HepG2 (cell line): ENCODE results near the gene TMEM200A. TPM values are rescaled to one million over a fixed set of nuclear protein-coding genes. Genes with fewer than 3 reads are reported as not detected.

Source experiments
- ATAC-seq: fragments of 200-7000 bp; cut with Tn5 transposase; 3 replicates; pipeline ENCODE4 v1.9.1; 2020; ENCODE audit warnings: mild to moderate bottlenecking, moderate library complexity
- BruUV-seq: library from RNA; stranded (reverse); fragments of 400-500 nt; replicated peaks from 2 replicates; lab custom pipeline; 2021; lab: Mats Ljungman, UMichigan
- CTCF ChIA-PET: fragments of 300-600 bp; formaldehyde crosslinking; extraction: SDS; loops from one replicate; lab custom pipeline; 2021; ENCODE audit warnings: low total read pairs, inconsistent platforms, low intra/inter-chr PET ratio; lab: Yijun Ruan, JAX
- POLR2A ChIA-PET: fragments of 350-600 bp; sonication (Branson Sonifier 250); formaldehyde crosslinking; loops from one replicate; lab custom pipeline; 2020; ENCODE audit warnings: antibody characterized with exemption, inconsistent platforms; lab: Yijun Ruan, JAX
- DNase-seq: peaks from one replicate; pipeline ENCODE4 v3.0.0-alpha.2; 2015; ENCODE audit warnings: low spot score
- FAIRE-seq: peaks from 3 replicates; lab custom pipeline; 2011; peaks lifted over from hg19 to GRCh38; lab: Jason Lieb, UNC
- H2AFZ ChIP-seq: one replicate; pipeline ENCODE4 v1.6.1; 2011; ENCODE audit warnings: low read length, inconsistent platforms
- H3K27ac ChIP-seq: fragments of 300-600 bp; 3 replicates; pipeline ENCODE4 v1.8.0; 2011; ENCODE audit warnings: mixed run types, mild to moderate bottlenecking, mixed read lengths, low read length, inconsistent platforms; ENCODE audit not compliant: insufficient read depth; ENCODE audit errors: extremely low read length
- H3K27me3 ChIP-seq, 2 experiments: fragments of 200-600 bp in 1 of 2; 2 replicates in 1 of 2; 3 replicates in 1 of 2; pipeline versions ENCODE4 v1.6.0 to v1.8.0; 2011; ENCODE audit warnings: low read length in 2 of 2, mild to moderate bottlenecking in 2 of 2, moderate library complexity in 2 of 2, inconsistent platforms in 1 of 2; ENCODE audit not compliant: insufficient read depth in 2 of 2, control insufficient read depth in 1 of 2
- H3K36me3 ChIP-seq, 2 experiments: fragments of 200-600 bp in 1 of 2; replicated peaks in 1 of 2; 2 replicates in 1 of 2; 3 replicates in 1 of 2; pipeline versions ENCODE4 v1.5.1 to v1.8.0; 2011; ENCODE audit warnings: low read length in 2 of 2, inconsistent platforms in 1 of 2; ENCODE audit not compliant: insufficient read depth in 2 of 2, control insufficient read depth in 1 of 2
- H3K4me1 ChIP-seq: 2 replicates; pipeline ENCODE4 v1.5.1; 2012; ENCODE audit warnings: low read length, inconsistent platforms; ENCODE audit not compliant: insufficient read depth
- H3K4me2 ChIP-seq: 2 replicates; pipeline ENCODE4 v1.6.0; 2011; ENCODE audit warnings: low read depth, low read length, inconsistent platforms
- H3K4me3 ChIP-seq, 3 experiments: fragments of 200-600 bp in 1 of 3; sonication (generic), shearing (Covaris generic) in 1 of 3; replicated peaks in 1 of 3; 2 replicates each; pipeline ENCODE4 v1.5.1; 2011 to 2016; ENCODE audit warnings: low read length in 3 of 3, inconsistent platforms in 2 of 3, low read depth in 2 of 3, mild to moderate bottlenecking in 2 of 3, control low read depth in 1 of 3, mixed read lengths in 1 of 3; ENCODE audit not compliant: insufficient read depth in 1 of 3
- H3K79me2 ChIP-seq: one replicate; pipeline ENCODE4 v1.6.1; 2011; ENCODE audit warnings: low read length, inconsistent platforms; ENCODE audit not compliant: insufficient read depth
- H3K9ac ChIP-seq: 2 replicates; pipeline ENCODE4 v1.6.0; 2011; ENCODE audit warnings: mild to moderate bottlenecking, low read depth, low read length, inconsistent platforms; ENCODE audit not compliant: insufficient read depth
- H3K9me3 ChIP-seq: 2 replicates; pipeline ENCODE4 v1.5.1; 2012; ENCODE audit warnings: mild to moderate bottlenecking, low read length
- H4K20me1 ChIP-seq: 2 replicates; pipeline ENCODE4 v1.6.0; 2011; ENCODE audit warnings: inconsistent platforms, mild to moderate bottlenecking, low read length, moderate library complexity; ENCODE audit not compliant: insufficient read depth
- BCL3 ChIP-seq: sonication (generic); formaldehyde crosslinking; IDR thresholded peaks from 2 replicates; pipeline ENCODE4 v1.5.1; 2020; ENCODE audit warnings: mild to moderate bottlenecking, missing genetic modification reagents, moderate library complexity
- CHCHD3 ChIP-seq: sonication (generic); formaldehyde crosslinking; IDR thresholded peaks from 2 replicates; pipeline ENCODE4 v1.8.0; 2022; ENCODE audit warnings: mild to moderate bottlenecking, missing genetic modification reagents, moderate library complexity
- DZIP1 ChIP-seq: sonication (generic); formaldehyde crosslinking; IDR thresholded peaks from 2 replicates; pipeline ENCODE4 v1.5.0; 2020; ENCODE audit warnings: mild to moderate bottlenecking, missing genetic modification reagents
- FOXK1 ChIP-seq: sonication (generic); formaldehyde crosslinking; IDR thresholded peaks from 2 replicates; pipeline ENCODE4 v1.4.0; 2020; ENCODE audit warnings: low read depth, missing genetic modification reagents, borderline replicate concordance
- MED1 ChIP-seq: sonication (generic); formaldehyde crosslinking; IDR thresholded peaks from 2 replicates; pipeline ENCODE4 v1.4.0; 2020; ENCODE audit warnings: missing genetic modification reagents
- NFATC3 ChIP-seq: sonication (generic); formaldehyde crosslinking; IDR thresholded peaks from 2 replicates; pipeline ENCODE4 v1.5.1; 2020; ENCODE audit warnings: mild to moderate bottlenecking, missing genetic modification reagents
- PCBP1 ChIP-seq: fragments of 200-400 bp; formaldehyde crosslinking; IDR thresholded peaks from 2 replicates; pipeline ENCODE4 v1.6.1; 2017; ENCODE audit warnings: mild to moderate bottlenecking, low read depth, low read length, borderline replicate concordance
- SNAPC5 ChIP-seq: sonication (generic); formaldehyde crosslinking; IDR thresholded peaks from 2 replicates; pipeline ENCODE4 v1.8.1; 2023; ENCODE audit warnings: mild to moderate bottlenecking, missing genetic modification reagents, borderline replicate concordance
- SSRP1 ChIP-seq: IDR thresholded peaks from 2 replicates; pipeline ENCODE4 v1.6.1; 2016; ENCODE audit warnings: control low read depth
- ZNF138 ChIP-seq: sonication (generic); formaldehyde crosslinking; IDR thresholded peaks from 2 replicates; pipeline ENCODE4 v1.5.0; 2020; ENCODE audit warnings: mild to moderate bottlenecking, low read depth, missing genetic modification reagents
- ZNF160 ChIP-seq: sonication (generic); formaldehyde crosslinking; IDR thresholded peaks from 2 replicates; pipeline ENCODE4 v1.8.0; 2022; ENCODE audit warnings: mild to moderate bottlenecking, inconsistent platforms, missing genetic modification reagents
- ZNF207 ChIP-seq: fragments of 450-650 bp; IDR thresholded peaks from 2 replicates; pipeline ENCODE4 v1.6.1; 2016; ENCODE audit warnings: antibody characterized with exemption, borderline replicate concordance
- ZNF3 ChIP-seq: IDR thresholded peaks from 2 replicates; pipeline ENCODE4 v1.7.0; 2017; ENCODE audit warnings: inconsistent platforms
- ZNF329 ChIP-seq: sonication (generic); formaldehyde crosslinking; IDR thresholded peaks from 2 replicates; pipeline ENCODE4 v1.9.0; 2021; ENCODE audit warnings: low read depth, mild to moderate bottlenecking, missing genetic modification reagents
- ZNF33A ChIP-seq: sonication (generic); formaldehyde crosslinking; IDR thresholded peaks from 2 replicates; pipeline ENCODE4 v1.5.1; 2020; ENCODE audit warnings: missing genetic modification reagents, mild to moderate bottlenecking, moderate library complexity, borderline replicate concordance
- ZNF382 ChIP-seq: sonication (generic); formaldehyde crosslinking; IDR thresholded peaks from 2 replicates; pipeline ENCODE4 v1.5.0; 2020; ENCODE audit warnings: missing genetic modification reagents, mild to moderate bottlenecking, borderline replicate concordance
- ZNF607 ChIP-seq: sonication (generic); formaldehyde crosslinking; IDR thresholded peaks from 2 replicates; pipeline ENCODE4 v1.5.1; 2020; ENCODE audit warnings: missing genetic modification reagents, mild to moderate bottlenecking, borderline replicate concordance
- ZNF615 ChIP-seq: sonication (generic); formaldehyde crosslinking; IDR thresholded peaks from 2 replicates; pipeline ENCODE4 v1.5.0; 2020; ENCODE audit warnings: mild to moderate bottlenecking, missing genetic modification reagents, borderline replicate concordance
- in situ Hi-C: cut with HindIII; loops from 2 replicates; pipeline ENCODE4 v1.10.0; 2017; ENCODE audit warnings: low pct_unique_long_range_greater_than_20kb; ENCODE audit not compliant: extremely low pct_ligation_motif_present
- intact Hi-C: fragments of 100-400 bp; cut with micrococcal nuclease; formaldehyde crosslinking; loops from one replicate; pipeline ENCODE4 v1.10.0; 2022; ENCODE audit not compliant: unreplicated experiment
- polyA plus RNA-seq, 8 experiments: library from polyadenylated mRNA; depleted of rRNA in 3 of 8; stranded (reverse) in 7 of 8; unstranded in 1 of 8; fragments of >200 nt; fragmentation: Illumina TruSeq in 4 of 8; extraction: Trizol in 4 of 8; gene quantifications; 2 replicates each; pipeline versions ENCODE4 v1.2.1 to v1.2.3, GENCODE V29; 2011 to 2016; ENCODE audit warnings: low read depth in 4 of 8, missing spikeins in 1 of 8, mixed read lengths in 1 of 8; ENCODE audit not compliant: insufficient read depth in 1 of 8
- total RNA-seq, 5 experiments: library from RNA; depleted of rRNA; stranded (reverse); fragments of >200 nt; fragmentation: Illumina TruSeq; extraction: Trizol; gene quantifications; 2 replicates each; pipeline ENCODE4 v1.2.3, GENCODE V29; 2016; ENCODE audit warnings: low read depth in 1 of 5

The TMEM200A gene
- total and polyA plus RNA-seq, 2 of the 13 experiments (the other 11 are each of a cell fraction or from before 2014, with no cell fraction given): 0.34 TPM; not detected in 1

GRCh38 chr6:130447374-130447773 is 81.6 kb downstream of the TMEM200A start:
- H3K27me3 ChIP-seq: no peaks in the 10 kb centered on the region
- H3K9ac ChIP-seq: no peak overlapping the region
- FAIRE-seq: no peak
- no peaks in the 10 kb centered on the region for H4K20me1 ChIP-seq
- no peak for DNase-seq
- H3K36me3 ChIP-seq: no peaks in the 10 kb centered on the region
- H3K4me3 ChIP-seq: no peak overlapping the region
- no TSS peak for BruUV-seq
- H3K4me2 ChIP-seq: no peak overlapping the region
- in situ Hi-C loops: no loop called here
- H2AFZ ChIP-seq: no peak overlapping the region
- TF ChIP-seq BCL3 (CRISPR knock-in tag): no peak
- TF ChIP-seq ZNF382 (CRISPR knock-in tag): no peak
- no peak for TF ChIP-seq NFATC3
- no peak for TF ChIP-seq ZNF607
- no peak for TF ChIP-seq PCBP1
- no peak for TF ChIP-seq ZNF160 (CRISPR knock-in tag)
- TF ChIP-seq ZNF138 (CRISPR knock-in tag): no peak
- no peak for TF ChIP-seq ZNF207
- TF ChIP-seq FOXK1: no peak
- no peak for TF ChIP-seq ZNF329 (CRISPR knock-in tag)
- TF ChIP-seq CHCHD3 (CRISPR knock-in tag): no peak
- TF ChIP-seq DZIP1 (CRISPR knock-in tag): no peak
- TF ChIP-seq SNAPC5: no peak
- no peak for TF ChIP-seq MED1
- no peak for TF ChIP-seq SSRP1 (CRISPR knock-in tag)
- TF ChIP-seq ZNF33A (CRISPR knock-in tag): no peak
- no peak for TF ChIP-seq ZNF615 (CRISPR knock-in tag)
- no peak for TF ChIP-seq ZNF3 (CRISPR knock-in tag)
- H3K9me3 ChIP-seq: no peaks in the 10 kb centered on the region
- ATAC-seq: no peak
- H3K4me1 ChIP-seq: no peaks in the 10 kb centered on the region
- H3K27ac ChIP-seq: no peak overlapping the region
- POLR2A ChIA-PET: no interaction called here
- H3K79me2 ChIP-seq: no peaks in the 10 kb centered on the region
- intact Hi-C loops: no loop called here
- CTCF ChIA-PET: no interaction called here
